GM23338 (cell line): Measurements from ENCODE around the gene SORCS2. TPM values are rescaled to one million over a fixed set of nuclear protein-coding genes. Genes with fewer than 3 reads are reported as not detected.
A peak's percentile ranks its signal among the peaks of the same experiment; 100 is the strongest.

ENCODE experiments used
- ATAC-seq: fragments of 200-7000 bp; cut with Tn5 transposase; 3 replicates; pipeline ENCODE4 v1.9.1; 2020
- DNase-seq: peaks from one replicate; pipeline ENCODE4 v3.0.0-alpha.2; 2015; ENCODE audit warnings: low spot score
- H2AFZ ChIP-seq: fragments of 200-600 bp; sonication (generic); 2 replicates; pipeline ENCODE4 v1.8.0; 2016; ENCODE audit warnings: antibody characterized with exemption, mild to moderate bottlenecking, moderate library complexity
- H3F3A ChIP-seq: fragments of 200-600 bp; sonication (generic); replicated peaks from 2 replicates; pipeline ENCODE4 v1.8.0; 2017; ENCODE audit warnings: antibody characterized with exemption, mixed run types, low read depth
- H3K27ac ChIP-seq: fragments of 200-600 bp; sonication (generic); 2 replicates; pipeline ENCODE4 v1.6.1; 2016; ENCODE audit warnings: low read depth
- H3K27me3 ChIP-seq: fragments of 200-600 bp; sonication (generic); 2 replicates; pipeline ENCODE4 v1.8.0; 2016; ENCODE audit warnings: mild to moderate bottlenecking, mixed run types, moderate library complexity; ENCODE audit not compliant: insufficient read depth
- H3K36me3 ChIP-seq: fragments of 200-600 bp; sonication (generic); 2 replicates; pipeline ENCODE4 v1.8.0; 2016; ENCODE audit warnings: mild to moderate bottlenecking; ENCODE audit not compliant: insufficient read depth
- H3K4me1 ChIP-seq: fragments of 200-600 bp; sonication (generic); 2 replicates; pipeline ENCODE4 v1.8.0; 2016; ENCODE audit warnings: mild to moderate bottlenecking, moderate library complexity; ENCODE audit not compliant: insufficient read depth
- H3K4me2 ChIP-seq: fragments of 200-600 bp; sonication (generic); 2 replicates; pipeline ENCODE4 v1.7.1; 2017; ENCODE audit warnings: mixed run types
- H3K4me3 ChIP-seq: fragments of 200-600 bp; sonication (generic); 2 replicates; pipeline ENCODE4 v1.6.1; 2016; ENCODE audit warnings: mixed run types
- H3K79me2 ChIP-seq: fragments of 200-600 bp; sonication (generic); replicated peaks from 2 replicates; pipeline ENCODE4 v1.8.0; 2017; ENCODE audit warnings: mild to moderate bottlenecking; ENCODE audit not compliant: insufficient read depth
- H3K9me2 ChIP-seq: fragments of 200-600 bp; sonication (generic); 2 replicates; pipeline ENCODE4 v1.8.0; 2017; ENCODE audit not compliant: insufficient read depth
- H4K20me1 ChIP-seq: fragments of 200-600 bp; sonication (generic); replicated peaks from 2 replicates; pipeline ENCODE4 v1.8.0; 2017; ENCODE audit warnings: mild to moderate bottlenecking; ENCODE audit not compliant: insufficient read depth
- H3K27ac Mint-ChIP-seq: 2 replicates; pipeline ENCODE4 v1.8.0; 2020; ENCODE audit warnings: inconsistent platforms, mild to moderate bottlenecking, moderate library complexity, mixed read lengths
- H3K27me3 Mint-ChIP-seq: 3 replicates; pipeline ENCODE4 v1.8.0; 2022; ENCODE audit warnings: low read depth, mild to moderate bottlenecking, moderate library complexity, mixed read lengths, inconsistent platforms; ENCODE audit not compliant: insufficient read depth, poor library complexity
- H3K36me3 Mint-ChIP-seq: 3 replicates; pipeline ENCODE4 v1.8.0; 2021; ENCODE audit warnings: low read depth, mild to moderate bottlenecking, inconsistent platforms, moderate library complexity, mixed read lengths
- H3K4me1 Mint-ChIP-seq: 3 replicates; pipeline ENCODE4 v1.8.0; 2020; ENCODE audit warnings: mild to moderate bottlenecking, inconsistent platforms, mixed read lengths
- H3K4me3 Mint-ChIP-seq: 3 replicates; pipeline ENCODE4 v1.8.0; 2021; ENCODE audit warnings: moderate library complexity, mild to moderate bottlenecking, inconsistent platforms, mixed read lengths
- H3K9me3 Mint-ChIP-seq: 3 replicates; pipeline ENCODE4 v1.8.0; 2020; ENCODE audit warnings: moderate library complexity, mild to moderate bottlenecking, inconsistent platforms, mixed read lengths
- EZH2 ChIP-seq: fragments of 200-600 bp; sonication (generic); IDR thresholded peaks from one replicate; pipeline ENCODE4 v1.8.0; 2017; ENCODE audit warnings: antibody characterized with exemption, mild to moderate bottlenecking, low read depth; ENCODE audit not compliant: unreplicated experiment
- JUNB ChIP-seq: IDR thresholded peaks from one replicate; pipeline ENCODE4 v1.6.1; 2016; ENCODE audit warnings: antibody characterized with exemption; ENCODE audit not compliant: unreplicated experiment
- POLR2AphosphoS5 ChIP-seq: IDR thresholded peaks from 2 replicates; pipeline ENCODE4 v1.6.1; 2016; ENCODE audit warnings: antibody characterized with exemption, low read depth
- STAT1 ChIP-seq: IDR thresholded peaks from one replicate; pipeline ENCODE4 v1.6.1; 2016; ENCODE audit warnings: antibody characterized with exemption; ENCODE audit not compliant: unreplicated experiment
- polyA plus RNA-seq: library from polyadenylated mRNA; unstranded; fragments of >200 nt; fragmentation: Nextera tagmentation; extraction: Ambion mirVana; gene quantifications from 2 replicates; pipeline ENCODE4 v1.2.1, GENCODE V29; 2016
- total RNA-seq: library from RNA; depleted of rRNA; stranded (reverse); fragments of >200 nt; shearing (Covaris generic); gene quantifications from 2 replicates; pipeline ENCODE4 v1.2.3, GENCODE V29; 2014
- TF ChIP-seq, protein P1 (sequence below): IDR thresholded peaks from 2 replicates; pipeline ENCODE4 v1.6.1; 2016; ENCODE audit warnings: antibody characterized with exemption
- TF ChIP-seq, protein P2 (sequence below): IDR thresholded peaks from one replicate; pipeline ENCODE4 v1.6.1; 2018; ENCODE audit warnings: antibody characterized with exemption; ENCODE audit not compliant: unreplicated experiment
- TF ChIP-seq, protein P3 (sequence below): fragments of 250-450 bp; sonication (Bioruptor Pico); IDR thresholded peaks from 2 replicates; pipeline ENCODE4 v1.5.0; 2020; ENCODE audit warnings: mild to moderate bottlenecking, moderate library complexity

Gene SORCS2
- total and polyA plus RNA-seq, 2 experiments from 2014 or later: 0.47 to 2.4 TPM

DNA sequence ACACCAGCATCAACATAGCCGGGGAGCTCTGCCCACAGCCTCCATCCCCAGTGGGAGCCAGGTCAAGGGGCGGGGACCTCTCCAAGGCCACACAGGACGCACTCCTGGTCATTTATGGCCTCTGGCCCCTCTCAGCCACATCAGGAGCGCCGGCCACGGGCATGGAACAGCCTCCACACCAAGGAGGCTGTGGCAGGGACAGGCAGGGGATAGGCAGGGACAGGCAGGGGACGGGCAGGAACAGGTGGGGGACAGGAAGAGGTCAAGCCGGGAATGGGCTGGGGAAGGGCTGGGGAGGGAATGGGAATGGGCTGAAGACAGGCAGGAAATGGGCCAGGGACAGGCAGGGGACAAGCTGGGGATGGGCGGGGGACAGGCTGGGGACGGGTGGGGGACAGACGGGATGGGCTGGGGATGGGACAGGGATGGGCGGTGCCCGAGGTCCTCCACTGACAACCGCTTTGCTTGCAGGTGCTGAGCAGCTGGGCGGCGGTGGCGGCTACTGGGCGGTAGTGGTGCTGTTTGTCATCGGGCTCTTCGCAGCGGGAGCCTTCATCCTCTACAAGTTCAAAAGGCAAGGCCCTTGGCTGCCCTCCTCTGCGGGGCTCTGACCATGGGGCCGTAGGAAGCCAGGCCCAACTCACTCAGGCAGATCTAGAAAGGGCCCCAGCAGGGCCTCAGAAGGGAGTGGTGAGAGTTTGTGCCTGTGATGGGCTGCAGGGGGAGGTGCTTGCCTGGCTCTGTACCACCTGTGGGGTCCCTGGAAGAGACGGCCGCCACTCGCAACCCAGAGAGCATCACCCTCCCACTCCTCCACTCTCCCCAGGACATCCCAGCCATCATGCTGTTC is 541.7 kb downstream of the SORCS2 start:
- no peaks in the 10 kb centered on the region for H3K27me3 ChIP-seq
- H4K20me1 ChIP-seq: no peaks in the 10 kb centered on the region
- H3K4me1 ChIP-seq: no peaks in the 10 kb centered on the region
- no peaks in the 10 kb centered on the region for H3K36me3 ChIP-seq
- H3K4me3 ChIP-seq: no peak overlapping the region
- Mint-ChIP-seq H3K27ac (no peak overlapping the region), H3K27me3 (peaks cover 2% of the 10 kb centered on the region), H3K9me3 (no peaks in the 10 kb centered on the region), H3K36me3 (no peaks in the 10 kb centered on the region; the same call in 2 of the 3 replicates), H3K4me3 (no peak overlapping the region), H3K4me1 (no peaks in the 10 kb centered on the region; the same call in 2 of the 3 replicates)
- no peak overlapping the region for H3K27ac ChIP-seq
- no peaks in the 10 kb centered on the region for H3F3A ChIP-seq
- DNase-seq: no peak
- no peak for TF ChIP-seq POLR2AphosphoS5
- TF ChIP-seq, protein P1, sequence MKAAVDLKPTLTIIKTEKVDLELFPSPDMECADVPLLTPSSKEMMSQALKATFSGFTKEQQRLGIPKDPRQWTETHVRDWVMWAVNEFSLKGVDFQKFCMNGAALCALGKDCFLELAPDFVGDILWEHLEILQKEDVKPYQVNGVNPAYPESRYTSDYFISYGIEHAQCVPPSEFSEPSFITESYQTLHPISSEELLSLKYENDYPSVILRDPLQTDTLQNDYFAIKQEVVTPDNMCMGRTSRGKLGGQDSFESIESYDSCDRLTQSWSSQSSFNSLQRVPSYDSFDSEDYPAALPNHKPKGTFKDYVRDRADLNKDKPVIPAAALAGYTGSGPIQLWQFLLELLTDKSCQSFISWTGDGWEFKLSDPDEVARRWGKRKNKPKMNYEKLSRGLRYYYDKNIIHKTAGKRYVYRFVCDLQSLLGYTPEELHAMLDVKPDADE: no peak
- peak; percentile 56 for ATAC-seq
- no peak overlapping the region for H3K4me2 ChIP-seq
- no peaks in the 10 kb centered on the region for H3K9me2 ChIP-seq
- H3K79me2 ChIP-seq: no peaks in the 10 kb centered on the region
- H2AFZ ChIP-seq: no peak overlapping the region

DNA sequence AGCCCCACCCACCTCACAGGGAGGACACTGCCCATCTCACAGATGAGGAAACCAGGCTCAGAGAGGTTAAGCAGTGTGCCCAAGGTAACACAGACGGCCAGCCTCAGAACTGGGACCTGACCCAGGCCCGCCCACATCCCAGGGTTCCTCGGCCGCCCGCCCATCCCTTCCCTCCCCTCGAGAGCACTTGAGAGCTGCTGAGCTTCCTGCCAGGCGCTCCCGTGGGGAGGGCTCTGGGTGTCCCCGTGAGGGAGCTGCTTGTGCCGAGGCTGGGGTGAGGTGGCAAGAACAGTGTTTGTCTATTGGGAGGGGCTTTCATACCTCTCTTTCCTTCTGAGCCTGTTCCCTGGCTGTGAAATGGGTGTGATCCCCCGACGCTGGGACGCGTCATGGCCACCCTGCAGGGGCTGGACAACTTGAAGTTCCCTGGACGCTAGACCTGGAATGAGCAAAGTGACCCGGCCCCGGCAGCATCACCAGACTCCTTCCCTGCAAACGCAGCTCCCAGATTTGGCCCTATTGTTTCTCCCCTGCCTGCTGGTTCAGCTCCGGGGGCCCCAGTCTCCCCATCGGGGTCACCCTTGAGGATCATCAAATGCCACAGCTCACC is 542.4 kb downstream of the SORCS2 start:
- Mint-ChIP-seq H3K27me3 (peaks cover 2% of the 10 kb centered on the region), H3K36me3 (no peaks in the 10 kb centered on the region; the same call in 2 of the 3 replicates), H3K27ac (no peak overlapping the region), H3K4me1 (no peaks in the 10 kb centered on the region; the same call in 2 of the 3 replicates), H3K9me3 (no peaks in the 10 kb centered on the region), H3K4me3 (no peak overlapping the region)
- no peak overlapping the region for H3K4me3 ChIP-seq
- no peaks in the 10 kb centered on the region for H3F3A ChIP-seq
- no peaks in the 10 kb centered on the region for H3K36me3 ChIP-seq
- no peak overlapping the region for H3K27ac ChIP-seq
- H4K20me1 ChIP-seq: no peaks in the 10 kb centered on the region
- ATAC-seq: no peak
- H3K79me2 ChIP-seq: no peaks in the 10 kb centered on the region
- no peak overlapping the region for H2AFZ ChIP-seq
- no peak overlapping the region for H3K4me2 ChIP-seq
- H3K27me3 ChIP-seq: no peaks in the 10 kb centered on the region
- no peaks in the 10 kb centered on the region for H3K4me1 ChIP-seq
- H3K9me2 ChIP-seq: no peaks in the 10 kb centered on the region
- no peak for DNase-seq
- TF ChIP-seq, protein P2, sequence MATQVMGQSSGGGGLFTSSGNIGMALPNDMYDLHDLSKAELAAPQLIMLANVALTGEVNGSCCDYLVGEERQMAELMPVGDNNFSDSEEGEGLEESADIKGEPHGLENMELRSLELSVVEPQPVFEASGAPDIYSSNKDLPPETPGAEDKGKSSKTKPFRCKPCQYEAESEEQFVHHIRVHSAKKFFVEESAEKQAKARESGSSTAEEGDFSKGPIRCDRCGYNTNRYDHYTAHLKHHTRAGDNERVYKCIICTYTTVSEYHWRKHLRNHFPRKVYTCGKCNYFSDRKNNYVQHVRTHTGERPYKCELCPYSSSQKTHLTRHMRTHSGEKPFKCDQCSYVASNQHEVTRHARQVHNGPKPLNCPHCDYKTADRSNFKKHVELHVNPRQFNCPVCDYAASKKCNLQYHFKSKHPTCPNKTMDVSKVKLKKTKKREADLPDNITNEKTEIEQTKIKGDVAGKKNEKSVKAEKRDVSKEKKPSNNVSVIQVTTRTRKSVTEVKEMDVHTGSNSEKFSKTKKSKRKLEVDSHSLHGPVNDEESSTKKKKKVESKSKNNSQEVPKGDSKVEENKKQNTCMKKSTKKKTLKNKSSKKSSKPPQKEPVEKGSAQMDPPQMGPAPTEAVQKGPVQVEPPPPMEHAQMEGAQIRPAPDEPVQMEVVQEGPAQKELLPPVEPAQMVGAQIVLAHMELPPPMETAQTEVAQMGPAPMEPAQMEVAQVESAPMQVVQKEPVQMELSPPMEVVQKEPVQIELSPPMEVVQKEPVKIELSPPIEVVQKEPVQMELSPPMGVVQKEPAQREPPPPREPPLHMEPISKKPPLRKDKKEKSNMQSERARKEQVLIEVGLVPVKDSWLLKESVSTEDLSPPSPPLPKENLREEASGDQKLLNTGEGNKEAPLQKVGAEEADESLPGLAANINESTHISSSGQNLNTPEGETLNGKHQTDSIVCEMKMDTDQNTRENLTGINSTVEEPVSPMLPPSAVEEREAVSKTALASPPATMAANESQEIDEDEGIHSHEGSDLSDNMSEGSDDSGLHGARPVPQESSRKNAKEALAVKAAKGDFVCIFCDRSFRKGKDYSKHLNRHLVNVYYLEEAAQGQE: no peak
- TF ChIP-seq, protein P3, sequence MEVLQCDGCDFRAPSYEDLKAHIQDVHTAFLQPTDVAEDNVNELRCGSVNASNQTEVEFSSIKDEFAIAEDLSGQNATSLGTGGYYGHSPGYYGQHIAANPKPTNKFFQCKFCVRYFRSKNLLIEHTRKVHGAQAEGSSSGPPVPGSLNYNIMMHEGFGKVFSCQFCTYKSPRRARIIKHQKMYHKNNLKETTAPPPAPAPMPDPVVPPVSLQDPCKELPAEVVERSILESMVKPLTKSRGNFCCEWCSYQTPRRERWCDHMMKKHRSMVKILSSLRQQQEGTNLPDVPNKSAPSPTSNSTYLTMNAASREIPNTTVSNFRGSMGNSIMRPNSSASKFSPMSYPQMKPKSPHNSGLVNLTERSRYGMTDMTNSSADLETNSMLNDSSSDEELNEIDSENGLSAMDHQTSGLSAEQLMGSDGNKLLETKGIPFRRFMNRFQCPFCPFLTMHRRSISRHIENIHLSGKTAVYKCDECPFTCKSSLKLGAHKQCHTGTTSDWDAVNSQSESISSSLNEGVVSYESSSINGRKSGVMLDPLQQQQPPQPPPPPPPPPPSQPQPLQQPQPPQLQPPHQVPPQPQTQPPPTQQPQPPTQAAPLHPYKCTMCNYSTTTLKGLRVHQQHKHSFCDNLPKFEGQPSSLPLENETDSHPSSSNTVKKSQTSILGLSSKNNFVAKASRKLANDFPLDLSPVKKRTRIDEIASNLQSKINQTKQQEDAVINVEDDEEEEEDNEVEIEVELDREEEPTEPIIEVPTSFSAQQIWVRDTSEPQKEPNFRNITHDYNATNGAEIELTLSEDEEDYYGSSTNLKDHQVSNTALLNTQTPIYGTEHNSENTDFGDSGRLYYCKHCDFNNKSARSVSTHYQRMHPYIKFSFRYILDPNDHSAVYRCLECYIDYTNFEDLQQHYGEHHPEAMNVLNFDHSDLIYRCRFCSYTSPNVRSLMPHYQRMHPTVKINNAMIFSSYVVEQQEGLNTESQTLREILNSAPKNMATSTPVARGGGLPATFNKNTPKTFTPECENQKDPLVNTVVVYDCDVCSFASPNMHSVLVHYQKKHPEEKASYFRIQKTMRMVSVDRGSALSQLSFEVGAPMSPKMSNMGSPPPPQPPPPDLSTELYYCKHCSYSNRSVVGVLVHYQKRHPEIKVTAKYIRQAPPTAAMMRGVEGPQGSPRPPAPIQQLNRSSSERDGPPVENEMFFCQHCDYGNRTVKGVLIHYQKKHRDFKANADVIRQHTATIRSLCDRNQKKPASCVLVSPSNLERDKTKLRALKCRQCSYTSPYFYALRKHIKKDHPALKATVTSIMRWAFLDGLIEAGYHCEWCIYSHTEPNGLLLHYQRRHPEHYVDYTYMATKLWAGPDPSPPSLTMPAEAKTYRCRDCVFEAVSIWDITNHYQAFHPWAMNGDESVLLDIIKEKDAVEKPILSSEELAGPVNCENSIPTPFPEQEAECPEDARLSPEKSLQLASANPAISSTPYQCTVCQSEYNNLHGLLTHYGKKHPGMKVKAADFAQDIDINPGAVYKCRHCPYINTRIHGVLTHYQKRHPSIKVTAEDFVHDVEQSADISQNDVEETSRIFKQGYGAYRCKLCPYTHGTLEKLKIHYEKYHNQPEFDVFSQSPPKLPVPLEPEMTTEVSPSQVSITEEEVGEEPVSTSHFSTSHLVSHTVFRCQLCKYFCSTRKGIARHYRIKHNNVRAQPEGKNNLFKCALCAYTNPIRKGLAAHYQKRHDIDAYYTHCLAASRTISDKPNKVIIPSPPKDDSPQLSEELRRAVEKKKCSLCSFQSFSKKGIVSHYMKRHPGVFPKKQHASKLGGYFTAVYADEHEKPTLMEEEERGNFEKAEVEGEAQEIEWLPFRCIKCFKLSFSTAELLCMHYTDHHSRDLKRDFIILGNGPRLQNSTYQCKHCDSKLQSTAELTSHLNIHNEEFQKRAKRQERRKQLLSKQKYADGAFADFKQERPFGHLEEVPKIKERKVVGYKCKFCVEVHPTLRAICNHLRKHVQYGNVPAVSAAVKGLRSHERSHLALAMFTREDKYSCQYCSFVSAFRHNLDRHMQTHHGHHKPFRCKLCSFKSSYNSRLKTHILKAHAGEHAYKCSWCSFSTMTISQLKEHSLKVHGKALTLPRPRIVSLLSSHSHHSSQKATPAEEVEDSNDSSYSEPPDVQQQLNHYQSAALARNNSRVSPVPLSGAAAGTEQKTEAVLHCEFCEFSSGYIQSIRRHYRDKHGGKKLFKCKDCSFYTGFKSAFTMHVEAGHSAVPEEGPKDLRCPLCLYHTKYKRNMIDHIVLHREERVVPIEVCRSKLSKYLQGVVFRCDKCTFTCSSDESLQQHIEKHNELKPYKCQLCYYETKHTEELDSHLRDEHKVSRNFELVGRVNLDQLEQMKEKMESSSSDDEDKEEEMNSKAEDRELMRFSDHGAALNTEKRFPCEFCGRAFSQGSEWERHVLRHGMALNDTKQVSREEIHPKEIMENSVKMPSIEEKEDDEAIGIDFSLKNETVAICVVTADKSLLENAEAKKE (CRISPR knock-in tag): no peak
- TF ChIP-seq JUNB (no peak), EZH2 (no peak), STAT1 (no peak)
- TF ChIP-seq, protein P1: no peak
